SH-SY5Y (cell line): ENCODE data around the gene RNF208.

Experiments
- GATA2 ChIP-seq: IDR thresholded peaks from 2 replicates; pipeline ENCODE4 v1.6.1; 2011; ENCODE audit warnings: mild to moderate bottlenecking, low read depth, low read length
- GATA3 ChIP-seq: IDR thresholded peaks from 2 replicates; pipeline ENCODE4 v1.6.1; 2011; ENCODE audit warnings: low read depth, mild to moderate bottlenecking, low read length, moderate library complexity

- no peak for TF ChIP-seq GATA2
- TF ChIP-seq GATA3, result no peak
Observed at GRCh38 chr9:137250329-137251193, 28.5 kb upstream of the RNF208 start.
